ENCODE measurements around the gene PXDN.

PXDN gene

GRCh38 chr2:1773883-1774282, 29.6 kb upstream of the PXDN start (continued):
- TF ChIP-seq REST (tag by site-specific recombination; IDR thresholded peaks at IDR 0.05): no peak
- no peak for TF ChIP-seq PATZ1 (tag by site-specific recombination; IDR thresholded peaks at IDR 0.05)
- no peak for TF ChIP-seq HOXC10 (CRISPR knock-in tag; IDR thresholded peaks at IDR 0.05)
- no peak for TF ChIP-seq ZNF585B (tag by site-specific recombination; IDR thresholded peaks at IDR 0.05)
- TF ChIP-seq ZNF280C (tag by site-specific recombination; IDR thresholded peaks at IDR 0.05): no peak
- no peak for TF ChIP-seq ZNF416 (tag by site-specific recombination; IDR thresholded peaks at IDR 0.05)
- no peak for TF ChIP-seq ZNF354C (tag by site-specific recombination; IDR thresholded peaks at IDR 0.05; ENCODE audit: borderline replicate concordance, low read depth)
- TF ChIP-seq ZNF223 (tag by site-specific recombination; IDR thresholded peaks at IDR 0.05): no peak

- Histone ChIP-seq H3K36me3 (ENCODE audit: control insufficient read depth in 2 of 2, insufficient read depth in 1 of 2, low read length in 2 of 2) (no peaks in the 10 kb centered on the region), H3K4me1 (ENCODE audit: control insufficient read depth, insufficient read depth, low read length) (no peaks in the 10 kb centered on the region), H3K9me3 (ENCODE audit: control insufficient read depth, insufficient read depth, low read depth, low read length) (no peaks in the 10 kb centered on the region), H3K27ac (ENCODE audit: extremely low read depth, low read depth, low read length) (no peak overlapping the region), H3K4me3 (ENCODE audit: low read depth, low read length) (no peak overlapping the region)
- ChIA-PET CTCF (interaction anchor here (0.9 to 1.2 kb wide), 3 partner anchors 32 to 222 kb away, joined by 3 to 4 read pairs (median 3); no protein-coding TSS in a partner anchor), POLR2A (no interaction called here)
- TF ChIP-seq ZNF664 (tag by site-specific recombination; IDR thresholded peaks at IDR 0.05) (no peak), ZNF114 (tag by site-specific recombination; IDR thresholded peaks at IDR 0.05) (no peak), PRDM1 (tag by site-specific recombination; IDR thresholded peaks at IDR 0.05) (no peak), KLF8 (tag by site-specific recombination; IDR thresholded peaks at IDR 0.05) (no peak), ZNF645 (tag by site-specific recombination; IDR thresholded peaks at IDR 0.05) (no peak), ZNF704 (tag by site-specific recombination; IDR thresholded peaks at IDR 0.05) (no peak), ZNF521 (tag by site-specific recombination; IDR thresholded peaks at IDR 0.05) (no peak), ZNF580 (tag by site-specific recombination; IDR thresholded peaks at IDR 0.05) (no peak), ZNF433 (tag by site-specific recombination; IDR thresholded peaks at IDR 0.05; ENCODE audit: low read depth) (no peak), ZIC2 (tag by site-specific recombination; IDR thresholded peaks at IDR 0.05) (no peak), ZNF449 (tag by site-specific recombination; IDR thresholded peaks at IDR 0.05) (no peak), ZNF221 (tag by site-specific recombination; IDR thresholded peaks at IDR 0.05; ENCODE audit: borderline replicate concordance) (no peak)
These were observed 28.4 kb upstream of the PXDN start for GRCh38 chr2:1772471-1773267.

Data from HEK293 (cell line).